Measurements from ENCODE around the gene ABCB6.

Gene ABCB6

GRCh38 chr2:219218217-219218731 is 484 bp downstream of the ABCB6 start:
- no peak for TF ChIP-seq CTCF (IDR thresholded peaks at IDR 0.05; ENCODE audit: low read depth, low read length, missing control alignments)
- no peak for DNase-seq (ENCODE audit: low read depth)
- peak overlapping the region; percentile 86 for H3K4me3 ChIP-seq (ENCODE audit: low read depth, low read length)

- DNase-seq (ENCODE audit: low read depth) = no peak
- H3K4me3 ChIP-seq (ENCODE audit: low read depth, low read length) = no peak overlapping the region
- TF ChIP-seq CTCF (IDR thresholded peaks at IDR 0.05; ENCODE audit: low read depth, low read length, missing control alignments) = no peak
Observed at GRCh38 chr2:219216535-219216915, 2.2 kb downstream of the ABCB6 start.

GRCh38 chr2:219215871-219216534 is 2.8 kb downstream of the ABCB6 start:
- H3K4me3 ChIP-seq (ENCODE audit: low read depth, low read length) = no peak overlapping the region
- TF ChIP-seq CTCF (IDR thresholded peaks at IDR 0.05; ENCODE audit: low read depth, low read length, missing control alignments) = no peak
- no peak for DNase-seq (ENCODE audit: low read depth)

- no peak for TF ChIP-seq CTCF (IDR thresholded peaks at IDR 0.05; ENCODE audit: low read depth, low read length, missing control alignments)
- no peak for DNase-seq (ENCODE audit: low read depth)
- no peak overlapping the region for H3K4me3 ChIP-seq (ENCODE audit: low read depth, low read length)
Observed at GRCh38 chr2:219214786-219215185, 4.0 kb downstream of the ABCB6 start.

- no peak for DNase-seq (ENCODE audit: low read depth)
- TF ChIP-seq CTCF (IDR thresholded peaks at IDR 0.05; ENCODE audit: low read depth, low read length, missing control alignments) = no peak
- H3K4me3 ChIP-seq (ENCODE audit: low read depth, low read length) = no peak overlapping the region
Observed at GRCh38 chr2:219214141-219214540, 4.6 kb downstream of the ABCB6 start.

GRCh38 chr2:219213486-219214071 is 5.2 kb downstream of the ABCB6 start:
- TF ChIP-seq CTCF (IDR thresholded peaks at IDR 0.05; ENCODE audit: low read depth, low read length, missing control alignments) = no peak
- H3K4me3 ChIP-seq (ENCODE audit: low read depth, low read length) = no peak overlapping the region
- no peak for DNase-seq (ENCODE audit: low read depth)

GRCh38 chr2:219213026-219213415 is 5.7 kb downstream of the ABCB6 start:
- no peak for DNase-seq (ENCODE audit: low read depth)
- no peak overlapping the region for H3K4me3 ChIP-seq (ENCODE audit: low read depth, low read length)
- no peak for TF ChIP-seq CTCF (IDR thresholded peaks at IDR 0.05; ENCODE audit: low read depth, low read length, missing control alignments)

Measured in GM12864 (cell line).